ENCODE data around the gene BSDC1.
A peak's percentile ranks its signal among the peaks of the same experiment; 100 is the strongest.

The BSDC1 gene

GRCh38 chr1:32339363-32339978 lies 54.8 kb downstream of the BSDC1 start:
- FAIRE-seq, result peak; percentile 88
- TF ChIP-seq POLR2A (IDR thresholded peaks at IDR 0.05; ENCODE audit: low read depth, low read length) (no peak), TAF1 (IDR thresholded peaks at IDR 0.05; ENCODE audit: borderline replicate concordance, low read depth, low read length) (no peak), POLR2AphosphoS5 (IDR thresholded peaks at IDR 0.05; ENCODE audit: low read depth, low read length) (no peak)
- no peak for DNase-seq (ENCODE audit: insufficient read length)

- DNase-seq (ENCODE audit: insufficient read length) (no peak), FAIRE-seq (peak; percentile 74)
Measured at GRCh38 chr1:32338637-32339145, 55.5 kb downstream of the BSDC1 start.

DNA sequence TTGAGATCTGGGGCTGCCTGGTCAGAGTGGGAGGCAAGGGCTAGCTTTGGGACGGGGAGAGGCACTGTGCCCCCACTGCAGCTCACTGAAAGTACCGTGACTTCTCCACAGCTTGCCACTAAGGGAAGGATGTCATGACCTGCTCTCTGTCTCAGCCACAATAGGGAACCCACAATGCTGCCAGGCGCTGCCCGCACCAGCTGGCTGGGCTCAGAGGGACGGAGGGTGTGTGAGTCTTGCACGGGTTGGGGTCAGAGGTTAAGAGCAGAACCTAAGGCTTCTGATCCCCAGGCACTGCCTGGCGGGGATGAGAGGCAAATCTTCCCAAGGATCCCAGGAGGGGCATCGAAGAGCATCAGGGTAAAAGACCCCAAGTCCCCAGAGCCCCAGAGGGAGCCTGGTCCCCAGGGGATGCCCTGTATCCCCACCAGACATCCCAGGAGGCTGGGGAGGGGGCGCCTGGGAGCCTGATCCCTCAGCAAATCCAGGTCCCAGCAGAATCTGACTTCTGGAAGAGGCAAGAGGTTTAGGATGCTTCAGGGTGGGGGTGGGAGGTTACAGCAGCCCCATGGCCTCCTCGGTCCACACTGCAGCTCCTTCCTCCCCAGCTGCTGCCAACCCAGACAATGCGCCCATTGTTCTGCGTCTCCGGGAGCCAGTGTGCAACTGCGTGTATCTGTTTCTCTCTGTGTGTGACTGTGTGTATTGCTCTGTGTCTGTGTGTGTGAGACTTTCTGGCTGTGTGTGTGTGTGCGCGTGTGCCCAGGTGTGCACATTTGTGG lies 56.2 kb downstream of the BSDC1 start:
- DNase-seq (ENCODE audit: insufficient read length), result no peak
- TF ChIP-seq POLR2AphosphoS5 (IDR thresholded peaks at IDR 0.05; ENCODE audit: low read depth, low read length) (no peak), TAF1 (IDR thresholded peaks at IDR 0.05; ENCODE audit: borderline replicate concordance, low read depth, low read length) (no peak), POLR2A (IDR thresholded peaks at IDR 0.05; ENCODE audit: low read depth, low read length) (no peak)
- peak; percentile 78 for FAIRE-seq

More at GRCh38 chr1:32338637-32339145, 55.5 kb downstream of the BSDC1 start:
- TF ChIP-seq TAF1 (IDR thresholded peaks at IDR 0.05; ENCODE audit: borderline replicate concordance, low read depth, low read length) (no peak), POLR2A (IDR thresholded peaks at IDR 0.05; ENCODE audit: low read depth, low read length) (no peak), POLR2AphosphoS5 (IDR thresholded peaks at IDR 0.05; ENCODE audit: low read depth, low read length) (no peak)

DNA sequence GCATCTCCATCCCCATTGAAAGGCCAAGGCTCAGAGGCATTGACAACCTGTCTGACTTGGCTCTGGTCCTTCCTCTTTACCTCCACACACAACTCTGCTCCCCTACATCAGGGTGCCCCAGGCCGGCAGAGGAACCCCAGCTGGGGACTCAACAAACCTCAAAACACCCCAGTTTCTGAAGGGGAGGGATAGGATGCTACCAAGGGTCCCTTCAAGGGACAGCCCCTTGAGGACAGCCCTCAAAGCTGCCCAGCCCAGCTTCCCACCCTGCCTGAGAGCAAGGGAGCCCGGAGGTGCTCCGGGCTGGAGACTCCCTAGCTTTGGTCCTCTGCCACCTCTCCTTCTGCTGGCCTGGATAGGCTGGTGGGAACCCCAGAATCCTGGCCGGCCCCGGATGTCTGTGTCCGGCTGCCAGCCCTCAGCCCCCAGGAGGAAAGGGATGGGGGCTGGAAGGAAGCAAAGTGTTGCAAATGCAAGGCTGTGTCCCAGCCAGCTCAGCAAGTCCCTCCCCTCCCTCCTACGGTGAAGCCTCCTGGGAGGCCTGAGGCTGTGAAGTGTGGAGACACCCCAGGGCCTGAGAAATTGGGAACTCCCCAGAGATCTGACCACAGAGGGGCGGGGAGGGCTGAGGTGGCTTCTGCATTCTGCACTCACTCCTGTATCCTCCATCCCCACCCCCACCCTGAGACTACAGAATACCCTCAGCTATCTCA lies 57.1 kb downstream of the BSDC1 start:
- peak; percentile 60 for DNase-seq (ENCODE audit: insufficient read length)
- TF ChIP-seq TAF1 (IDR thresholded peaks at IDR 0.05; ENCODE audit: borderline replicate concordance, low read depth, low read length) (no peak), POLR2AphosphoS5 (IDR thresholded peaks at IDR 0.05; ENCODE audit: low read depth, low read length) (no peak), POLR2A (IDR thresholded peaks at IDR 0.05; ENCODE audit: low read depth, low read length) (no peak)
- peak; percentile 94 for FAIRE-seq

DNA sequence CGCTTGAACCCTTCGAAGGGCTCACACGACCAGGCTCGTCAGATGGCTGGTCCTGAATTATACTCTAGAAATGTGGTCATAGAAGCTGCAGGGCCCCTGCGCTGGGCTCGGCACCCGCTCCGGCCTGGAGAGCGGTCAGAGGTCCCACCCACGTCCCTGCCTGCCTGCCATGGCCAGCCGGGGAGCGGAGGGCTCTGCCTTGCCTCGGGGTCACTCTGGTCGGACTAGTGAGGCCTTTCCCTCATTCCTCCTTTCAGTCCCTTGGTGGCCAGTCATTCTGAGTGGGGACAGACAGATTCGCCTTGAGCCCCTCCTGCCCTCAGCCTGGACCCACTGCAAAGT lies 57.7 kb downstream of the BSDC1 start:
- peak; percentile 84 for FAIRE-seq
- TF ChIP-seq POLR2AphosphoS5 (IDR thresholded peaks at IDR 0.05; ENCODE audit: low read depth, low read length) (no peak), POLR2A (IDR thresholded peaks at IDR 0.05; ENCODE audit: low read depth, low read length) (no peak), TAF1 (IDR thresholded peaks at IDR 0.05; ENCODE audit: borderline replicate concordance, low read depth, low read length) (no peak)

DNA sequence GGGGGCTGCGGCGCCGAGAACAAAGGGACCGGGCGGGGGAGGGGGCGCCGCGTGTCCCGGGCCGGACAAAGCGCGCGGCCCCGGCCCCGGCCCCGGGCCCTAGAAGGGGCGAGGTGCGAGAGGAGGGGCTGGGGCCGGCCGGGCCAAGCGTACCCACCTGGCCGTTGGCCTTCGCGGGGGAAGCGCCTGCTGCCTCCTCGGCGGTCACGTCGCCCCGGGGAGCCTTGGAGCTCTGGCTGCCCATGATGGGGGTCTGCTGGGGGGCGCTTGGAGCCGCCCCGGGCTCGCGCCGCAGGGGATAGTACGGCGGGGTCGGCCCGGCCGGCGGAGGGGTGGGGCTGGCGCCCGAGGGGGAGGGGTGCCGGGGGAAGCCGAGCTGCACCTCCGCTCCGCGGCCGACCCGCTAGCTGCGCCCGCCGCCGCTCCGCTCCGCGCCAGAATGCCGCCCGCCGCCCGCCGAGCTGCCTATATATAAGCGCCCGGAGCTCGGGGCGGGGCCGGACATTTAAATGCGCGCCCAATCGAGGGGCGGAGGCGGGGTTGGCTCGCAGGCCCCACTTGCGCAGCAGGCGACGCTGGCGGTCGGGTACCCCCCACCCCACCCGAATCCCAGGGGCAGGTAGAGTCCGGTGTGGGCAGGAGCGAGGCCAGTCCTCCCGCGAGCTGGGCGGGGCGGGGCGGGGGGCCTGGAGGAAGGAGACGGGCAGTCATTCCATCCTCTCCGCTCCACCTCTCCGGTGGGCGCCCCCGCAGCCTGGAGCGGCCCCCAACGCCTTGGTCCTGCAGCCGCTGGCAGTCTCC lies 58.3 kb downstream of the BSDC1 start, which contains the start of gene MARCKSL1:
Gene MARCKSL1 (minus strand): TSS at position 444 of the 801 bp plus-strand sequence. CDS start 200 bp downstream, at position 244.
- FAIRE-seq, result peak; percentile 70

More for the DNA sequence above, 57.7 kb downstream of the BSDC1 start:
- no peak for DNase-seq (ENCODE audit: insufficient read length)

GRCh38 chr1:32335535-32335789 lies 58.8 kb downstream of the BSDC1 start:
- no peak for FAIRE-seq
- DNase-seq (ENCODE audit: insufficient read length), result no peak
- TF ChIP-seq POLR2AphosphoS5 (IDR thresholded peaks at IDR 0.05; ENCODE audit: low read depth, low read length), result no peak
- no peak for TF ChIP-seq TAF1 (IDR thresholded peaks at IDR 0.05; ENCODE audit: borderline replicate concordance, low read depth, low read length)
- no peak for TF ChIP-seq POLR2A (IDR thresholded peaks at IDR 0.05; ENCODE audit: low read depth, low read length)

More for the DNA sequence above, 58.3 kb downstream of the BSDC1 start, which contains the start of gene MARCKSL1:
- TF ChIP-seq POLR2A (IDR thresholded peaks at IDR 0.05; ENCODE audit: low read depth, low read length) (peak; percentile 96), POLR2AphosphoS5 (IDR thresholded peaks at IDR 0.05; ENCODE audit: low read depth, low read length) (peak; percentile 88), TAF1 (IDR thresholded peaks at IDR 0.05; ENCODE audit: borderline replicate concordance, low read depth, low read length) (peak; percentile 93)
- DNase-seq (ENCODE audit: insufficient read length), result peak; percentile 75

DNA sequence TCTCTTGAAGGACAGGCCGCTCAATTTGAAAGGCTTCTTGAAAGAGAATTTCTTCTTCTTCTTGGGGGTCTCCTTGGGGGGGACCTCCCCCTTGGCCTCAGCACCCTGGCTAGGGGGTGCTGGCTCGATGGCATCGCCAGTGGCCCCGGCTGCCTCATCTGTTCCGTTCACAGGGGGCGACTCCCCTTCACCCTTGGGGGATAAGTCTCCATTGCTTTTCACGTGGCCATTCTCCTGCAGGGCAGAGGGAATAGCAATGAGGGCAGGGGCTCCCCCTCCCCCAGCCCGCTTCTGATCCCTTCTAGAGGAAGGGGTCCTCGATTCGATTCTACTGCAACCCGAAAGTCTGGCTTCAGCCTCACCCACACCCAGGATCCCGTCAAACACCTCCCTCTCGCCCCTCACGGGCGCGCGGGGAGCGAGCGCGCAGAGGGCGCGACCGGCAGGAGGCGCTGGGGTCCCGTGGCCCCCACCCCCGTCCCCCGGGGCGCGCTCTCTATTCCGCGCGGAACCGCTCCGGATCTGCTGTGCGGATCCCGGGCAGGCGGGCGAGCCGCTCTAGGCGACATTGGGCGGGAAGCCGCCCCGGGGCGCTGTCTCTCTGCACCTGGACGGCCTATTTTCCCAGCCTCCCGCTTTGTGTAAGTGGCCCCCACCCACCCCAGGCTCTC lies 59.2 kb downstream of the BSDC1 start:
- FAIRE-seq (peak; percentile 78), DNase-seq (ENCODE audit: insufficient read length) (peak; percentile 57)
- no peak for TF ChIP-seq POLR2A (IDR thresholded peaks at IDR 0.05; ENCODE audit: low read depth, low read length)
- TF ChIP-seq POLR2AphosphoS5 (IDR thresholded peaks at IDR 0.05; ENCODE audit: low read depth, low read length), result no peak
- TF ChIP-seq TAF1 (IDR thresholded peaks at IDR 0.05; ENCODE audit: borderline replicate concordance, low read depth, low read length), result no peak

DNA sequence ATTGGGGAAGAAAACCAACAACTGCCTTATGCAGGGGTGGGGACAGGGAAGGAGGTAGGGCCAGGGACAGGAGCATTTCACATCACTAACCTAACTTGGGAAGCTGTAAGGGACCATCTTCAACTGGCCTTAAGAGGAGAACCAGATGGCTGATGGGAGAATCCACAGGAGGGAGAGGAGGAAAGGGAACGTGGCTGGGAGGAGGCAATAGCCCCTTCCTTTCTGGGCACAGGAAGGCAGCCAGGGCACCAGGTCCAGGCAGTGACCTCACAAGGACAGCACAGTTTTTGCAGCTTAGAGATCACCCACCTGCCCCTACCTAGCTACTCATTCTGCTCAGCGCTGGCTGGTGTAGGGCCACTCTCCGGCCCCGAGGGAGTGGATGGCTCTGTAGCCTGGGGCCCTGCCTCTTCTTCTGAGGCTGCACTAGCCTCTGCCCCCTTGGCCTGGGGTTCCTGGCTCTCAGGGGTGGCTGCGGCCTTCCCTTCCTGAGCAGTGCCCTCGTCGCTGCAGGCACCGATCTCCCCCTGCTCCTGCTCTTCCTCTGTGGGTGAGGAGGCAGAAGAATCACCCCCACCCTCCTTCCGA lies 59.9 kb downstream of the BSDC1 start:
- TF ChIP-seq TAF1 (IDR thresholded peaks at IDR 0.05; ENCODE audit: borderline replicate concordance, low read depth, low read length), result no peak
- TF ChIP-seq POLR2A (IDR thresholded peaks at IDR 0.05; ENCODE audit: low read depth, low read length), result peak; percentile 64
- TF ChIP-seq POLR2AphosphoS5 (IDR thresholded peaks at IDR 0.05; ENCODE audit: low read depth, low read length), result peak; percentile 85
- FAIRE-seq (no peak), DNase-seq (ENCODE audit: insufficient read length) (no peak)

All from GM12892 (cell line).